Pancreas (tissue), 10 donors: ENCODE data around the gene SMYD3. TPM values are rescaled to one million over a fixed set of nuclear protein-coding genes. Genes with fewer than 3 reads are reported as not detected.

Experiments
- ATAC-seq, 4 donors: fragments of 200-7000 bp; cut with Tn5 transposase; one replicate each; pipeline versions ENCODE4 v1.8.0 to v1.9.1; 2020; ENCODE audit warnings: mild to moderate bottlenecking in 4 of 4, moderate library complexity in 4 of 4
- DNase-seq, 6 donors: peaks; one replicate each; pipeline ENCODE4 v3.0.0-alpha.2; 2020
- FAIRE-seq: peaks from 2 replicates; lab custom pipeline; 2012; peaks lifted over from hg19 to GRCh38; lab: Jason Lieb, UNC
- H3K27ac ChIP-seq, 4 donors: fragments of 200-600 bp; sonication (generic); 1 replicate in 3 of 4; 2 replicates in 1 of 4; pipeline versions ENCODE4 v1.5.0 to v1.8.0; 2020
- H3K27me3 ChIP-seq, 4 donors: fragments of 200-600 bp; one replicate each; pipeline ENCODE4 v1.8.0; 2021
- H3K36me3 ChIP-seq, 3 donors: fragments of 200-600 bp; sonication (generic) in 1 of 3; one replicate each; pipeline versions ENCODE4 v1.5.0 to v1.8.0; 2020 to 2021
- H3K4me1 ChIP-seq, 3 donors: fragments of 200-600 bp; one replicate each; pipeline ENCODE4 v1.8.0; 2021
- H3K4me3 ChIP-seq, 4 donors: fragments of 200-600 bp; sonication (generic) in 2 of 4; one replicate each; pipeline versions ENCODE4 v1.5.0 to v1.8.0; 2020 to 2021
- H3K9me3 ChIP-seq, 4 donors: fragments of 200-600 bp; one replicate each; pipeline ENCODE4 v1.8.0; 2021
- WGBS, 2 donors: extraction: QIAGEN DNeasy Blood & Tissue Kit; methylation state at CpG; one replicate each; pipeline ENCODE4 v1.1.7; 2013; 5-methylcytosine and 5-hydroxymethylcytosine counted together
- intact Hi-C, 3 donors: fragments of 100-400 bp; cut with DNase I; formaldehyde crosslinking; loops; one replicate each; pipeline versions ENCODE4 v1.11.1 to v1.14.2; 2022
- polyA plus RNA-seq, 2 donors: library from polyadenylated mRNA; stranded (reverse); fragments of 200-250 nt; gene quantifications; one replicate each; pipeline ENCODE4 v1.2.3, GENCODE V29; 2013
- total RNA-seq, 6 donors: library from RNA; stranded (reverse); fragmentation: NEBNext Ultra II Directional in 4 of 6; extraction: Animal tissue kit (Norgen Biotek cat#: 25700) in 4 of 6; gene quantifications; one replicate each; pipeline versions ENCODE4 v1.2.1 to v1.2.4, GENCODE V29; 2021 to 2023
- TF ChIP-seq, protein P1 (sequence below), 4 donors: fragments of 200-600 bp; sonication (generic) in 3 of 4; IDR thresholded peaks; one replicate each; pipeline versions ENCODE4 v1.5.0 to v1.8.0; 2021; ENCODE audit warnings: antibody characterized with exemption in 4 of 4
- donor health status: healthy with polysubstance abuse.
- donor health status: DM: no; HTN: no; CAD: no; lungs with moderate emphysema.
- donor health status: DM: no; HTN: no; CAD: no.
- donor health status: control.
- donor health status: control.
- donor health status: Bipolar disorder and iron deficiency.
- donor health status: DM: yes; HTN: yes; CAD: no.
- donor health status: DM: no; HTN: no; CAD: no.
- donor health status: DM: no; HTN: no; CAD: no.
- donor health status: DM: yes; HTN: yes; CAD: no.

Gene SMYD3
- total and polyA plus RNA-seq, 8 donors = 4.6 to 10.5 (median 6.7) TPM

DNA sequence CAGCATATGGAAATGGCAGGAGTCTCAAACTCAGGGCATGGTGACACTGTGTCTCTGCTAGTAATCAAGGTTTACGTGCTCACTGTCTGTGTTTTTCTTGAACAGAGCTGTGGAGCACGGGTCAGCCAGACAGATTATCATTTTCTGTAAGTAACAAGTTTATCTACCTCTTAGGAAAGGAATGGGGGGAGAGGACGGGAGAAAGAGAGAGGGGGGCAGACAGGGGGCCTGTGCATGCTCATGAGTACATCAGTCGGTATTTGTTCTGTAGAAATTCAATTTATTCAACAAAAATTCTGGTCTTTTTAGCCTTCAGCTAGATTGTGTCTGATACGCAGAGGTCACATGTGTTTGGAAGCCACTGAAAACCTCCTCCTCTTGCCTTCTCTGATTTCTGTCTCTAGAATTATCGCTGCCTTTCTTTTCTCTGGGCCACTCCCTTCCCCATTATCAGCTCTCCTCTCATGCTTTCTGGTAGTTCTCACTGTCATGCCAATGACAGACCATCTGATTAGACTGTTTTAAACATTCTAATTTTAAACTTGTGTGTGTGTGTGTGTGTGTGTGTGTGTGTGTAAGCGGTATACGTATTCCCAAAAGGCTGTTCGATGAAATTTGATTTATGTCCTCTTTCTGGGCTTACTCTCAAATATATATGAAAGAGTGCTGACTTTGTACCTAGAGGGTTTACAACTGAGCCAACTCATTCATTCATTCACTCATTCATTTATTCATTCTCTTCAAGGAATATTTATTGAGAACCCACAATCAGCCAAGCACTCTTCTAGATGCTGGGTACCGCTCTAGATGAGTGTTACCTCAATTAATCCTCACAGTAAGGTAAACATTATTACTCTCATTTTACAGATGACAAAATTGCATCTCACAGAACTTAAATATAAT, 715.4 kb downstream of the SMYD3 start:
- no peak overlapping the region for H3K4me3 ChIP-seq
- 80 to 83% methylated on average over 10 of the region's 10 CpGs for WGBS, 2 donors
- intact Hi-C loops = no loop called here
- ATAC-seq = no peak
- TF ChIP-seq, protein P1, sequence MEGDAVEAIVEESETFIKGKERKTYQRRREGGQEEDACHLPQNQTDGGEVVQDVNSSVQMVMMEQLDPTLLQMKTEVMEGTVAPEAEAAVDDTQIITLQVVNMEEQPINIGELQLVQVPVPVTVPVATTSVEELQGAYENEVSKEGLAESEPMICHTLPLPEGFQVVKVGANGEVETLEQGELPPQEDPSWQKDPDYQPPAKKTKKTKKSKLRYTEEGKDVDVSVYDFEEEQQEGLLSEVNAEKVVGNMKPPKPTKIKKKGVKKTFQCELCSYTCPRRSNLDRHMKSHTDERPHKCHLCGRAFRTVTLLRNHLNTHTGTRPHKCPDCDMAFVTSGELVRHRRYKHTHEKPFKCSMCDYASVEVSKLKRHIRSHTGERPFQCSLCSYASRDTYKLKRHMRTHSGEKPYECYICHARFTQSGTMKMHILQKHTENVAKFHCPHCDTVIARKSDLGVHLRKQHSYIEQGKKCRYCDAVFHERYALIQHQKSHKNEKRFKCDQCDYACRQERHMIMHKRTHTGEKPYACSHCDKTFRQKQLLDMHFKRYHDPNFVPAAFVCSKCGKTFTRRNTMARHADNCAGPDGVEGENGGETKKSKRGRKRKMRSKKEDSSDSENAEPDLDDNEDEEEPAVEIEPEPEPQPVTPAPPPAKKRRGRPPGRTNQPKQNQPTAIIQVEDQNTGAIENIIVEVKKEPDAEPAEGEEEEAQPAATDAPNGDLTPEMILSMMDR (IDR thresholded peaks at IDR 0.05) = no peak
- no peaks in the 10 kb centered on the region for H3K9me3 ChIP-seq
- H3K4me1 ChIP-seq = no peaks in the 10 kb centered on the region
- FAIRE-seq = no peak
- H3K27ac ChIP-seq = no peak overlapping the region
- no peak for DNase-seq
- no peaks in the 10 kb centered on the region for H3K36me3 ChIP-seq
- no peaks in the 10 kb centered on the region for H3K27me3 ChIP-seq

DNA sequence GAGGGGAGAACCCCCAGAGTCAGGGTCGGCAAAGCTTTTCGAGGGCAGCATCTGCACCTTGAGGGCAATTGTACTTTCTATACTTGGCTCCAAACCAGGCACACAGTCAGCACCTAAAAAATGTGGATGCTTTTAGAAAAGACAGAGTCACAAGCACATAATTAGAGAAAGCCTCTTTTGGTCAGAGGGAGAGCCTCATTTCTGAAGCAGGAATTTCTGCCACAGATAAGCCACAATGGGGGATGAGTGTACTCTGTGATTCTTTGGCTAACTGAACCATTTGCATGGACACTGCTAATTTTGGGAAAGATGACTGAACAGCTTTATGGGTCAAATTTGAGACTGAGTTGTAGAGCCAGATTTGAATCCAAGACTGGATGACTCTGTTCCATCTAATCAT, 716.6 kb downstream of the SMYD3 start:
- TF ChIP-seq, protein P1 (IDR thresholded peaks at IDR 0.05) = no peak

DNA sequence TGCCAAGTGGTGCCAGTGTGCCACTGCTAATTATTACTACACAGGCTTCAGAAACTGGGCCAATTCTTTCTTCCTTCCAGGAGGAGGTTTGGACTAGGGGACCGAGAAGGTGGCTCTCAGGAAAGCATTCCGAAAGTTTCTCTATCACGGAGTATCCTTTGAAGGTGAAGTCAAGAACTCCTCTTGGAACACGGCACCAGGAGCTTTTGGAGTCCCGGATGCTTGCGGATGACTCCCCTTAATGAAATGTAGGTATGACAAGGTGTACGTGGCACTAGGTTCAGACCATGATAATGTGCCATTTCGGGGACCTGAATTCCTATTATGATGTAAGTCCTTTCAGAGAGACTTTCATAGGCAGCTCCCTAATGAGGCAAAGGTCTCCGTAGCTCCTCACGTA, 718.2 kb downstream of the SMYD3 start:
- Histone ChIP-seq H3K36me3 (no peaks in the 10 kb centered on the region), H3K27me3 (no peaks in the 10 kb centered on the region), H3K4me1 (no peaks in the 10 kb centered on the region), H3K27ac (no peak overlapping the region), H3K4me3 (no peak overlapping the region), H3K9me3 (no peaks in the 10 kb centered on the region)
- intact Hi-C loops = no loop called here
- ATAC-seq = no peak
- no peak for DNase-seq
- TF ChIP-seq, protein P1 (IDR thresholded peaks at IDR 0.05) = no peak
- 94 to 96% methylated on average over 10 of the region's 10 CpGs for WGBS, 2 donors
- no peak for FAIRE-seq

More for the DNA sequence above, 716.6 kb downstream of the SMYD3 start:
- Histone ChIP-seq H3K27ac (no peak overlapping the region), H3K4me3 (no peak overlapping the region), H3K9me3 (no peaks in the 10 kb centered on the region), H3K36me3 (no peaks in the 10 kb centered on the region), H3K4me1 (no peaks in the 10 kb centered on the region), H3K27me3 (no peaks in the 10 kb centered on the region)
- intact Hi-C loops = no loop called here
- no peak for DNase-seq
- 94 to 98% methylated on average over 2 of the region's 2 CpGs for WGBS, 2 donors
- no peak for FAIRE-seq
- peak in 2 of 4 donors; percentile 25 to 27 for ATAC-seq

DNA sequence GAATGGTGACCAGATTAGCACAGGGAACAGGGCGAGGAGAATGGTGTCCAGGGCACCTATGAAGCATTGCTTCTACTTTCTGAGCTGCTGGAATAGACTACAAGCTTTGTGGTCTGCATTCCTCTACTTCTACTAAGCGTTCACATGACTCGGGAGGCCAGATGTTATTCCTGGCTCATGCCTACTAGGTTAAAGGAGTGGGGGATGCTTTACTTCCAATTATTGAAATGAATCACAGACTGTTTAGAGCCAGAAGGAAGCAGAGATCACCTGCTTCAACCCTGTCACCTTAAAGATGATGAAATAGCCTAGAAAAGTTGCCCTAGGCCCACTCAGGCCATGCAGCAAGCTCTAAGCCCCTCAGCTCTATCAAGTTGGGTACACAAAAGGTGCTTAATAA, 718.8 kb downstream of the SMYD3 start:
- Histone ChIP-seq H3K4me3 (no peak overlapping the region), H3K9me3 (no peaks in the 10 kb centered on the region), H3K27ac (no peak overlapping the region), H3K27me3 (no peaks in the 10 kb centered on the region), H3K4me1 (no peaks in the 10 kb centered on the region), H3K36me3 (no peaks in the 10 kb centered on the region)
- ATAC-seq (peak in 1 of 4 donors; percentile 53), DNase-seq (no peak), FAIRE-seq (no peak)
- TF ChIP-seq, protein P1 (IDR thresholded peaks at IDR 0.05) = no peak
- 83% methylated on average over 3 of the region's 3 CpGs for WGBS, 2 donors
- intact Hi-C loops = no loop called here

DNA sequence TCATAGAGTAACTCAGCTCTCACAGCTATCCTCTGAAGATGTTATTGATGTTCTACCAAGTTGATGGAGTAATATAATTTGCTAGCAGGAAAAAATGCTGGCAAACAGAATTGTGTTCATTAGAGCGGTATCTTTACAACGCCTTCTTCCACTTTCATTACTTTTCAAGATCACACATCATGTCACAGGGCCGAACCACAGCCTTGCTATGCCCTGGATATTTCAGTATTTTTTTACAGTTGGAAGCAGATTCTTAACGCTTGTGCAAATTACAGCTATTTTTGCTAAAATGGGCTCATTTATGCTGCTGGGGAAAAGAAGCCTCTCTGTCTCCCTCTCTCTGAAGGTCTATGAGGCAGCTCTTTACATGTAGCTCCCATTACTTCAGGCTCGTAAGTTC, 720.1 kb downstream of the SMYD3 start:
- Histone ChIP-seq H3K36me3 (no peaks in the 10 kb centered on the region), H3K27ac (no peak overlapping the region), H3K4me3 (no peak overlapping the region), H3K9me3 (no peaks in the 10 kb centered on the region), H3K4me1 (no peaks in the 10 kb centered on the region), H3K27me3 (no peaks in the 10 kb centered on the region)
- TF ChIP-seq, protein P1 (IDR thresholded peaks at IDR 0.05) = no peak
- 90 to 92% methylated on average over 5 of the region's 5 CpGs for WGBS, 2 donors
- FAIRE-seq = no peak
- intact Hi-C loops = no loop called here
- ATAC-seq = no peak
- no peak for DNase-seq
